ENCODE results near the gene UBASH3B.

The UBASH3B gene

GRCh38 chr11:122746611-122747244 lies 91.2 kb downstream of the UBASH3B start:
- TF ChIP-seq MAX (IDR thresholded peaks at IDR 0.05) (no peak), CEBPB (IDR thresholded peaks at IDR 0.05) (no peak), YY1 (IDR thresholded peaks at IDR 0.05; ENCODE audit: low read depth) (no peak), TEAD4 (IDR thresholded peaks at IDR 0.05) (no peak), USF1 (IDR thresholded peaks at IDR 0.05) (no peak), FOXM1 (IDR thresholded peaks at IDR 0.05; ENCODE audit: borderline replicate concordance, low read depth) (no peak)

GRCh38 chr11:122747351-122747781 lies 91.8 kb downstream of the UBASH3B start:
- no peak for TF ChIP-seq TAF1 (IDR thresholded peaks at IDR 0.05; ENCODE audit: low read depth)
- no peak for TF ChIP-seq REST (IDR thresholded peaks at IDR 0.05; ENCODE audit: low read depth)

GRCh38 chr11:122749005-122749687 lies 93.6 kb downstream of the UBASH3B start:
- TF ChIP-seq FOXM1 (IDR thresholded peaks at IDR 0.05; ENCODE audit: borderline replicate concordance, low read depth): no peak
- no peak for TF ChIP-seq CREB1 (IDR thresholded peaks at IDR 0.05; ENCODE audit: low read depth)
- no peak for TF ChIP-seq TAF1 (IDR thresholded peaks at IDR 0.05; ENCODE audit: low read depth)
- no peak for TF ChIP-seq ZBTB7A (IDR thresholded peaks at IDR 0.05; ENCODE audit: low read depth)
- TF ChIP-seq TEAD4 (IDR thresholded peaks at IDR 0.05): no peak
- TF ChIP-seq EGR1 (IDR thresholded peaks at IDR 0.05): no peak
- TF ChIP-seq CEBPB (IDR thresholded peaks at IDR 0.05): no peak
- no peak for TF ChIP-seq TCF12 (IDR thresholded peaks at IDR 0.05; ENCODE audit: low read depth)
- no peak for TF ChIP-seq RAD21 (IDR thresholded peaks at IDR 0.05; ENCODE audit: low read depth)

GRCh38 chr11:122750049-122750448 lies 94.5 kb downstream of the UBASH3B start:
- no peak for TF ChIP-seq TCF12 (IDR thresholded peaks at IDR 0.05; ENCODE audit: low read depth)
- no peak for TF ChIP-seq NFIC (IDR thresholded peaks at IDR 0.05)
- TF ChIP-seq CEBPB (IDR thresholded peaks at IDR 0.05): no peak
- TF ChIP-seq MAX (IDR thresholded peaks at IDR 0.05): no peak
- TF ChIP-seq ZBTB7A (IDR thresholded peaks at IDR 0.05; ENCODE audit: low read depth): no peak
- no peak for TF ChIP-seq CREB1 (IDR thresholded peaks at IDR 0.05; ENCODE audit: low read depth)
- TF ChIP-seq EP300 (IDR thresholded peaks at IDR 0.05; ENCODE audit: borderline replicate concordance): no peak
- TF ChIP-seq USF1 (IDR thresholded peaks at IDR 0.05): no peak
- no peak for TF ChIP-seq FOXM1 (IDR thresholded peaks at IDR 0.05; ENCODE audit: borderline replicate concordance, low read depth)

GRCh38 chr11:122751292-122752070 lies 96.0 kb downstream of the UBASH3B start:
- no peak for TF ChIP-seq USF1 (IDR thresholded peaks at IDR 0.05)
- 0 out of 2 replicates have a peak, but pooled peaks have one; percentile 11 for TF ChIP-seq CREB1 (IDR thresholded peaks at IDR 0.05; ENCODE audit: low read depth)
- TF ChIP-seq NFIC (IDR thresholded peaks at IDR 0.05): peak; percentile 31; the same call in 1 of the 2 replicates

GRCh38 chr11:122754028-122754427 lies 98.5 kb downstream of the UBASH3B start:
- TF ChIP-seq TCF12 (IDR thresholded peaks at IDR 0.05; ENCODE audit: low read depth) (no peak), ZBTB7A (IDR thresholded peaks at IDR 0.05; ENCODE audit: low read depth) (no peak), MAX (IDR thresholded peaks at IDR 0.05) (no peak), EGR1 (IDR thresholded peaks at IDR 0.05) (no peak), FOXM1 (IDR thresholded peaks at IDR 0.05; ENCODE audit: borderline replicate concordance, low read depth) (no peak)
